IPS-15b (cell line): ENCODE results near the gene TMIE.
"Not testable (repeated sequence)": the region's sequence is repeated elsewhere in the genome, so short reads cannot be mapped to it uniquely, and the experiment has no call there.

Experiments
- H3K27me3 ChIP-seq: one replicate; pipeline ENCODE4 v1.6.1; 2013; ENCODE audit warnings: low read length; ENCODE audit not compliant: control insufficient read depth, insufficient read depth
- H3K36me3 ChIP-seq: one replicate; pipeline ENCODE4 v1.6.1; 2013; ENCODE audit warnings: low read length; ENCODE audit not compliant: control insufficient read depth, insufficient read depth
- H3K4me1 ChIP-seq: one replicate; pipeline ENCODE4 v1.6.1; 2013; ENCODE audit warnings: mild to moderate bottlenecking, low read length; ENCODE audit not compliant: control insufficient read depth, insufficient read depth
- H3K4me3 ChIP-seq: one replicate; pipeline ENCODE4 v1.5.1; 2013; ENCODE audit warnings: low read depth, low read length
- H3K9ac ChIP-seq: one replicate; pipeline ENCODE4 v1.6.1; 2013; ENCODE audit warnings: low read depth, mild to moderate bottlenecking, low read length
- H3K9me3 ChIP-seq: one replicate; pipeline ENCODE4 v1.6.1; 2013; ENCODE audit warnings: mild to moderate bottlenecking, low read length; ENCODE audit not compliant: control insufficient read depth, insufficient read depth

The TMIE gene

GRCh38 chr3:46724424-46724823 is 23.2 kb downstream of the TMIE start:
- peaks cover 4% of the 10 kb centered on the region for H3K4me1 ChIP-seq
- no peaks in the 10 kb centered on the region for H3K36me3 ChIP-seq
- no peaks in the 10 kb centered on the region for H3K27me3 ChIP-seq
- no peaks in the 10 kb centered on the region for H3K9me3 ChIP-seq
- no peak overlapping the region for H3K4me3 ChIP-seq
- no peak overlapping the region for H3K9ac ChIP-seq

DNA sequence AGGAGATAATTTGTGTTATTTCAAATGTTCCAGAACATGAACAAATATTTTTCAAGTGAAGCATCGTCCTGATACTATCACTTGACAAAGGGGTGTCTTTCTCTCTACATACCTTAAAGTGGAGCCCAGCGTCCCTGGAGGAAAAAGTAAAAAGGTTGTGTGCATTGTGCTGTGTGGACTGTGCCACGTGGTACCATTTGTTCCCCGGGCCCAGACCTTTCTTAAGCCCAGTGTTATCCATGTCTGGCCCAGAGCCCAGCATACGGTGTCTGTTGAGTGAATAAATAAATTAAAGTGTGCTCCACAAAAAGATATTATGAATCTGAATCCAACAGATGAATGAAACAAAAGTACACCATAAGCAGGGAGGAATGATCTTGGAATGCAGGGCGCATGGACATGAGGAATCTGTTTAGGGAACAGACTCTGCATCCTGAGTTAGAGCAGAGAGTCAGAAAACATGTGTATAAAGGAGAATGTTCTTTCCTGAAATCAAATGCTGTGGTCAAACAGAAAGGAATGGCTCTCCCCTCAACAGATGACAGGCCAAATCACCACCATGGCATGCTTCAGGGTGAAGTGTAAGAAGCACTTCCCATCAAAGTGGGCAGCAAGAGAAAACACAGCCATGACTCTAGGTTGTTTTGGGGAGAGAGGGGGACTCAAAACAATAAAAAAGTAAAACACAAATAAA is 24.6 kb downstream of the TMIE start:
- H3K27me3 ChIP-seq = no peaks in the 10 kb centered on the region
- H3K9ac ChIP-seq = no peak overlapping the region
- H3K36me3 ChIP-seq = no peaks in the 10 kb centered on the region
- H3K4me1 ChIP-seq = peaks cover 4% of the 10 kb centered on the region
- H3K4me3 ChIP-seq = no peak overlapping the region
- no peaks in the 10 kb centered on the region for H3K9me3 ChIP-seq

- Histone ChIP-seq H3K9ac (no peak overlapping the region), H3K9me3 (no peaks in the 10 kb centered on the region), H3K4me3 (no peak overlapping the region), H3K27me3 (no peaks in the 10 kb centered on the region), H3K4me1 (peaks cover 4% of the 10 kb centered on the region), H3K36me3 (no peaks in the 10 kb centered on the region)
Observed at GRCh38 chr3:46729038-46729437, 27.8 kb downstream of the TMIE start.

GRCh38 chr3:46730819-46731218 is 29.6 kb downstream of the TMIE start:
- peaks cover 4% of the 10 kb centered on the region for H3K4me1 ChIP-seq
- H3K27me3 ChIP-seq = no peaks in the 10 kb centered on the region
- H3K9ac ChIP-seq = no peak overlapping the region
- no peak overlapping the region for H3K4me3 ChIP-seq
- H3K36me3 ChIP-seq = no peaks in the 10 kb centered on the region
- H3K9me3 ChIP-seq = no peaks in the 10 kb centered on the region

DNA sequence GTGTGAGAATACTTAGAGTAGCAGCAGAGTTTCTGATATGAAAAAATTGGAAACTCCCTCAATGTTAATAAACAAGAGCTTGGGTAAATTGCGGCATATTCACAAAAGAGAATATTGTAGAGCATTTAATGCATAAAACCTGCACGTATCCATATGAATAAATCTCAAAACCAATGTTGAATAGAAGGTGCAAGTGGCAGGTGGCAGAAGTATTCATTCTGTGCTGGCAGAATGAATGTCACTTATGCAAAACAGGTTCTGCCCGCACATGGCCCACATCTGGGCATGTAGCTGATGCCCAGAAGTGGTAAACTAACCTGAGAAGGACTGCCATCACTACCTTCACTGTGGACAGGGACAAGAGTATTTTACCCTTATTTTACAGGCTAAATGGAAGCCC is 30.6 kb downstream of the TMIE start:
- Histone ChIP-seq H3K9ac (no peak overlapping the region), H3K27me3 (no peaks in the 10 kb centered on the region), H3K4me1 (no peaks in the 10 kb centered on the region), H3K9me3 (no peaks in the 10 kb centered on the region), H3K4me3 (no peak overlapping the region), H3K36me3 (no peaks in the 10 kb centered on the region)

DNA sequence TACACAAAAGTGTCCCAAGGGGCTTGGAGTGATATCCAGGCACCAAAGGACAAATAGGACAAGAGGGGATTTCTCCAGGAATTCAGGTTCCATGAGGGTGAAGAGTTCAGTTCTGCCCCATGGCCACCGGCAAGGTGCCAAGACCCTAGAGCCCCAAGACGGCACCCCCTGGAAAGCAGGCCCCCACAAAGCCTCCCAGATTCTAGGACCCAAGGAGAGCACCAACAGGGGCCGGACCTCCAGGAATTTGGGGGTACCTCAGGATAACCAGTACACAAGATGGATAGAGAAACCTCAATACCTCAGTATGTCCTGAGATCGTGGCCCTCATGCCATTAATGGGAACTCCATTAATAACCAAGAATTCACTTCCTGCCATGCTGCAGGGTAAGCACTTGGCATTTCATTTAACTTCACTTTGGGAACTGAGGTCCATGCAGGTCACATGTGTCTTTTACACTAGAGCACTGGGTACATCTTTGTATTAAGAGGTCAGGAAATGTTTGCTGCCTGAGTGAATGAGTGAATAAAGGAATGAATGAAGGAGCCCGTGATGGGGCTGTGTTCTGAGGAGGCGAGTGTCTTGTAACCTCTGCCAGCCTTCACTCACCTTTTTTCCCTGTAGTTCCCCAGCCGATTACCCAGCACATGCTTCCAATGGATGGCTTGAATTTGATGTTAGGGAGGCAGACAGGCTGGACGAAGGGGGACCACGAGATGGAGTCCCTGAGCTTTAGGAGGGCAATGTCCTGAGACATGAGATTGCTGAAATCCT is 32.0 kb downstream of the TMIE start:
- Histone ChIP-seq H3K27me3 (no peaks in the 10 kb centered on the region), H3K4me1 (no peaks in the 10 kb centered on the region), H3K36me3 (no peaks in the 10 kb centered on the region), H3K9ac (no peak overlapping the region), H3K9me3 (no peaks in the 10 kb centered on the region), H3K4me3 (no peak overlapping the region)

GRCh38 chr3:46734773-46735172 is 33.6 kb downstream of the TMIE start:
- no peaks in the 10 kb centered on the region for H3K27me3 ChIP-seq
- H3K36me3 ChIP-seq = no peaks in the 10 kb centered on the region
- no peaks in the 10 kb centered on the region for H3K9me3 ChIP-seq
- H3K4me1 ChIP-seq = no peaks in the 10 kb centered on the region
- no peak overlapping the region for H3K9ac ChIP-seq
- no peak overlapping the region for H3K4me3 ChIP-seq

DNA sequence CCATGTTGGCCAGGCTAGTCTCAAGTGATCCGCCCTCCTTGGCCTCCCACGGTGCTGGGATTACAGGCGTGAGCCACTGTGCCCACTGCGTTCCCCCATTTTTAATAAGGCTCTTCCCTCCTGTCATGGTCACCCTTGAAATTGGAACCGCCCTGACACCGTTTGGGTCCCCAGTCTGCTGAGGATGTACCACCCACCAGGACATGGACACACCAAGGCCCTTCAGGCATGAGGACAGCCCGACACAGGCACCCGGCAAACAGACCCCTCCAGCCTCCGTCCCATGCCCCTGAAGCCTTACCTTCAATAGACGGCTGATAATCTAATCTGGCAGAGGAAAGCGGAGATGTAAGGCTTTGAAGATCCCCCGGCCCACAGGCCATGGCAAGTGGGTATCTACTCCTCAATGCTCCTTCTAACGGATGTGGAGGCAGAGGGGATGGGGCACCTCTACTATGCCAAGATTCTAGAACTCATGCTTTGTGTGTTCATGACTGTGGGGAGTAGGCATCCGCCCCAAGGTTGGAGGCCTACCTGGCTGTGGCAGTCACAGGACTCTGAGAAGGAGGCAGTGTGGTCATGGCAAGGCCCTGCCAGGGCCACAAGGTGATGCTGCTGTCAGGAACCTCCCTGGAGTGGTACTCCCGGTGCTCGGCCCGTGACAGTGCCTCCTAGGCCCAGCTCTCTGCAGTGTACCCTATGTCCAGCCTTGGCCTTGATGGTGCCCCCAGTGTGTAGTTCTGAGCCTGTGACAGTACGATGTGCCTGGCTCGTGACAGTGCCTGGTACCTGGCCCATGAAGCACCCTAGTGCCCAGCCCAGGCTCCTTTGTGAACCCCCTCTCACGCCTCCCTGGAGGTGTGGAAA is 35.0 kb downstream of the TMIE start:
- no peak overlapping the region for H3K9ac ChIP-seq
- no peaks in the 10 kb centered on the region for H3K27me3 ChIP-seq
- no peaks in the 10 kb centered on the region for H3K36me3 ChIP-seq
- no peaks in the 10 kb centered on the region for H3K9me3 ChIP-seq
- no peak overlapping the region for H3K4me3 ChIP-seq
- H3K4me1 ChIP-seq = no peaks in the 10 kb centered on the region

DNA sequence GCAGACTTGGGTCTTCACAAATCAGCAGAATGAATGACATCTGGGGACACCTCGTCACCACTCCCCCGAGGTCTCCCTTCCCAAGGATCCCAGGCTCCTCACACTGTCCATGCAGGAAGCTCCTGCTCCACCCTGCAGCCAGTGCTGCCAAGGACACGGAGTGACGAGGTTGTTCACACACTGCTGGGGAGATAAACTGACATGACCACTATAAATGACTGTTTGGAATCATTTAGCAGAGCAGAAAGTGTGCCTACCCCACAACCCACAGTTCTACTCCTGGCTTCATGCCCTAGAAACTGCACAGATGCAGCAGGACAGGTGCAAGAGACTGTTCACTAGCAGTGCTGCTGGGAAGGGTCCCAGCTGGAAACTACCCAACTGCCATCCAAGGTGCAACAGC is 36.1 kb downstream of the TMIE start:
- Histone ChIP-seq H3K9ac (no peak overlapping the region), H3K4me3 (no peak overlapping the region), H3K36me3 (no peaks in the 10 kb centered on the region), H3K27me3 (no peaks in the 10 kb centered on the region), H3K9me3 (no peaks in the 10 kb centered on the region), H3K4me1 (no peaks in the 10 kb centered on the region)

DNA sequence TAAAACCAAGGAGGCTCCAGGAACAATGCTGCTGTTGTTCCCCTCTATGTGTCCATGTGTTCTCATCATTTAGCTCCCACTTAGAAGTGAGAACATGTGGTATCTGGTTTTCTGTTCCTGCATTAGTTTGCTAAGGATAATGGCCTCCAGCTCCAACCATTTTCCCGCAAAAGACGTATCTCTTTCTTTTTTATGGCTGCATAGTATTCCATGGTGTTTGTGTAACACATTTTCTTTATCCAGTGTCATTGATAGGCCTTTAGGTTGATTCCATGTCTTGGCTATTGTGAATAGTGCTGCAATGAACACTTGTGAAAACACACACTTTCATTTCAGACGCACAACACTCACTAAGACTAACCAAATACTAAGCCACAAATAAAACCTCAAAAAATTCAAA is 38.4 kb downstream of the TMIE start:
- not testable (repeated sequence) for H3K9ac ChIP-seq, H3K4me3 ChIP-seq, H3K36me3 ChIP-seq, H3K4me1 ChIP-seq, H3K27me3 ChIP-seq, H3K9me3 ChIP-seq

- Histone ChIP-seq H3K4me1 (no peaks in the 10 kb centered on the region), H3K4me3 (no peak overlapping the region), H3K36me3 (no peaks in the 10 kb centered on the region), H3K27me3 (no peaks in the 10 kb centered on the region), H3K9ac (no peak overlapping the region), H3K9me3 (no peaks in the 10 kb centered on the region)
Observed at GRCh38 chr3:46742992-46743585, 41.9 kb downstream of the TMIE start.
